Measurements from ENCODE around the gene PCOLCE2. TPM values are rescaled to one million over a fixed set of nuclear protein-coding genes. Genes with fewer than 3 reads are reported as not detected.
A peak's percentile ranks its signal among the peaks of the same experiment; 100 is the strongest.

Gene PCOLCE2
- total RNA-seq, 1 donor from 2014 or later = 0.68 TPM

DNA sequence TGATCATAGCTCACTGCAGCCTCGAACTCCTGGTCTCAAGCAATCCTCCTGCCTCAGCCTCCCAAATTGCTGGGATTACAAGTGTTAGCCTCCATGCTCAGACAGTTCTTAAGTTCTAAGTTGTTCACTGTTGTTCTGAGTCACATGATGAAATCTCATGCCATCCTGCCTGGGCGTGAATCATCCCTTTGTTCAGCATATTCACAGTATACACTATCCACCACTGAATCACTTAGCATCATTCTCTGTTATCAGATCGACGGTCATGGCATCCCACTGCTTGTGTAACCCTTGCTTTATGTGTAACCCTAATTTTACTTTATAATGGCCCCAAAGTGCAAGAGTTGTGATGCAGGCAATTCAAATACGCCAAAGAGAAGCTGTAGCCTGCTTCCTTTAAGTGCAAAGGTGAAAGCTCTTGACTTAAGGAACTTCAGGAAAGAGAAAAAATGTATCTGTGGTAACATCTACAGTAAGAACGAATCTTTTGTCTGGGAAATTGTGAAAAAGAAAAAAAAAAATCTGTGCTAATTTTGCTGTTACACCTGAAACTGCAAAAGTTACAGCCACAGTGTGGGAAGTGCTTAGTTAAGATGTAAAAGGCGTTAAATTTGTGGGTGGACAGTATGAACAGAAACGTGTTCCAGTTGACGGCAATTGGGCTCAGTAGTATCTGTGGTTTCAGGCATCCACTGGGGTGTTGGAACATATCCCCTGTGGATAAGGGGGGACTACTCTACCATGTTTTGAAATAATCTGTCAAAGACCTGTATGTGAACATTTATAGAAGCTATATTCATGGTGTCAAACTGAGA is 80.6 kb downstream of the PCOLCE2 start:
- DNase-seq = peak; percentile 60

DNA sequence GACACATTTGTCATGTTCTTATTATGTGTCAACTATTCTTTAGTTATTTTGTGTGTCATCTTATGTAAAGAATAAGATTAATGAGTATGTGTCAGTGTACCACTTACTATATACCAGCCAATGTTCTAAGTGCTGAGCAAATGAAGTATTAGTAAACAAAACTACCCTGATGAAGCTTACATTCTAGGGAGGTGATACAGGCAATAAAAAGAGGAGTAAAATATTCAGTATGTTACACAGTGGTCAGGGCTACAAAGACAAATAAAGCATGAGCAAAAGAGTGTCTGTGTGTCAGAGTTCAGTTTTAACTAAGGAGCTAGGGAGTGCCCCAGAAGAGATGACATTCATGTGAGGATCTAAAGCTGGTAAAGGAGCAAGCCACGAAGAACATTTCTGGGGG is 86.0 kb downstream of the PCOLCE2 start:
- DNase-seq = no peak

DNA sequence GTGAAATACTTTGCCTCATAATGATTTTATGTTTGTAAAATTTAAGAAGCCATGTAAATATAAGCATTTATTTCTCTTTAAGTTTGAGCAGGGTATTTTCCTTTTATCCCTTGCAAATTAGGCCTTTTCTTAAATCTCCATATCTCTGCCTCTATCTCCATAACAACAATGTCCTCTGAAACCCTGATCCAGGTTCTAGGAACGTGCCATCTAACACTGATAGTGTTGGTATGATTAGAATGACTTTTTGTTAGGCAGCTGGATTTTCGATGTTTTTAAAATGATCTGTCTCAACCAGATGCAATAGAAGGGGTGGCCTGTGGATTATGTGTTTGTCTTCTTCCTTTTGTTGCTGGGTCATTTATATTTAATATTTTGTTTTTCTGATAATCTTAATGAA is 87.1 kb downstream of the PCOLCE2 start:
- no peak for DNase-seq

DNA sequence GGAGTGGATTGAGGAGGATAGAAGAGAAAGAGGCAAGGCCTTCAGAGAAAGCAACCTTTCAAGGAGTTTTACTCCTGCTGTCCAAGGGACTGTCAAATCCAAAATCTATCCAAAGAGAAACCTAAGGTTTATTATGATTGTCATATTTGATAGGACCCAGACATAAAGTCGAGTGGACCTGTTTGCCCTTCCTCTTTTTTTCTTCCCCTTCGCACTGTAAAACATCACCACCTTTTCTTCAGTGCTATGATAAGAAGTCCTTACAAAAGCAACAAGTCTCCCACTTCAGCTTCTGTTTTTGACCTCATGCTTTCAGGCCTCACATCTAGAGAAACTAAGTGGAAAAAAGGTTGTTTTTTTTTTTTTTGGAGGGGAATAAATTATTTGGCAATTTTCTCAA is 92.1 kb downstream of the PCOLCE2 start:
- no peak for DNase-seq

DNA sequence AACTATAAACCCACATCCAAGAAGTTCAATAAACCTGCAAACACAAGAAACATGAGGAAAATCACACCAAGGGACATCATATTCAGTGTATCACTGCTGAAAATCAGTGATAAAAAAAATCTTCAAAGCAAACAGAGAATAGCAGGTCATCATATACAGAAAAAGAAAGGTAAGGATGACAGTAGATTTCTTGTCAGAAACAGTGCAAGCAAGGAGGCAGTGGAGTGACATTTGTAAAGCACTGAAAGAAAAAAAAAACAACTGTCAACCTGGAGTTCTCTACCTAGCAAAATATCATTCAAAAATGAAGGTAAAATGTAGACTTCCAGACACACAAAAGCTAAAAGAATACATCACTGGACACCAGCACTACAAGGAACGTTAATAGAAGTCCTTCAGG is 93.6 kb downstream of the PCOLCE2 start:
- no peak for DNase-seq

DNA sequence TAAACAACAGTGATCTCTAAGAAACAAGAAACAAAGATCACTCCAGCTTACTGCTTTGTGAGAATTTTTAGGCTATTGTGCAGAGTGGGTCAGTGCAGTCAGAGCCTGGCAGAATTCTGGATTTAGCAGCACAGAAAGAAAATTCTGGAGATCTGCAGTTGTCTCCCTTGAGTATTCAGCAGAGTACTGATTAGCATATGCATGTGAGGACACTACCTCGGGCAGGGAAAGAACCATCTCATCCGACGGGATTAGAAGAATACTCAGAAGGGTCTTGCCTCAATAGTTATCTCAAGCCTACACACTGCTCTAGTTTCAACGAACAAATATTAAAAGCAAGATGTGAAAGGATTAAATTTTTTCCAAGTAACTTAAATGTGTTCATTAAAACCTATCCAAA is 94.4 kb downstream of the PCOLCE2 start:
- no peak for DNase-seq

DNA sequence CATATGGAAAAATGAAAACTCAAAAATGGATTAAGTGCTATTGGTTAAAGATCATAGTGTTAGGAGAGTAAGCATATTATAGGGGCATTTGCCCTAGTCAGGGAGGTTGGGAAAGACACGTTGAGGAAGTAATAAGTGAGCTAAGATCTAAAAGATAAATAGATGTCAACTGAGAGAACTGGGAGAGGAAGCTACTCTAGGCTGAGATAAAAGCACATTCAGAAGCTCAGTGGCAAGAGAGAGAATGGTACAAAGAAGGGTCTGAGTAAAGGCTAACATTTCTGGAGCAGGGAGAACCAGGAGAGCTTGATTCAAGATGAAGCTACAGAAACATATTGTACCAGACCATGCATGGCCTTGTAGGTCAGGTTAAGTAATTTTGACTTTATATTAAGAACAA is 101.2 kb downstream of the PCOLCE2 start:
- no peak for DNase-seq

DNA sequence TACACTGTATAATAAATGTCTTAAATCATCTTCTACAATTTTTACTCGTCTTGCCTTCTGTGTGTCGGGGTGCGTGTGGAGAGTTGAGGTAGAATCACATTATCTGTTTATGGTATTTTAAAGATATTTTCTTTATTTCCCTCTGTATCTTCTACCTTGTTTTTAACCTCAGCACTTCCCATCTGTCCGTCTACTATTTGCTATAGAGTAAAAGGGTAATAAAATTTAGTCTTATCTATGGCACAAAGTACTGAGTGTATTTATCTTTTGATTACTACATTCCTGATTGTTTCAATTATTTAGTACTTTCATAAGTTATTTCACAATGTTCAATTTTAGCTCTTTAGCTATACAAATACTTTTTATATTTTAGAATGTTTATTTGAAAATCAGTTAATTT is 102.9 kb downstream of the PCOLCE2 start:
- no peak for DNase-seq

DNA sequence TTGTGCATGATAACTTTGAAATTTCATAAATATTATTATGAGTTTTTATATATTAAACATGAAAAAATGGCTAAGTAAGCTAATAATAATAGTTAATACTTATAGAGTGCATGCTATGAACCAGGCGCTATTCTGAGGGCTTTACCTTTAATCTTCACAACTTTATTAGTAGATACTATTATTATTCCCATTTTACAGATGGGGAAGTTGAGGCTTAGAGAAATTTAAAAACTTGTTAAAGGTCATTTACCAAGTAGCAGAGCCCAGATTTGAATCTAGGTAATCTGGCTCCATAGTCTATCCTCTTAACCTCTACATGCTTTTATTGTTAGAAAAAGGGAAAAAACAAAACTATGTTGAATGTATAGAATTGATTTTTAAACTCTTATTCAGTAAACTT is 104.7 kb downstream of the PCOLCE2 start:
- no peak for DNase-seq

DNA sequence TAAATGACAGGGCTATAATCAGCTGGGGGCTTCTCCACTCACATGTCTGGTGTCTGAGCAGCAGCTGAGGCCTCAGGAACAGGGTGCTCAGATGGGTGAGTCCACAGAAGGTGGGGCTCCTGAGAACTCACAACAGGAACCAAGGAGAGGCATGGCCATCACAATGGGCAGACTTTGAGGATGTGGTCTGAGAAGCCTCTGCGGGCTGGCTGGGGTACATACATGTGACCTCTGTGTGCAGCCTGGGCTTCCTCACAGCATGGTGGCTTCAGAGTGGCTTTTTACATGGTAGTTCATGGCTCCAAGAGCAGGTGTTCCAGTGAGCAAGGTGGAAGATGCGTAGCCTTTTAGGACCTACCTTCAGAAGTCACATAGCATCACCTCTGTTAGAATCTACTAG is 106.3 kb downstream of the PCOLCE2 start:
- no peak for DNase-seq

DNA sequence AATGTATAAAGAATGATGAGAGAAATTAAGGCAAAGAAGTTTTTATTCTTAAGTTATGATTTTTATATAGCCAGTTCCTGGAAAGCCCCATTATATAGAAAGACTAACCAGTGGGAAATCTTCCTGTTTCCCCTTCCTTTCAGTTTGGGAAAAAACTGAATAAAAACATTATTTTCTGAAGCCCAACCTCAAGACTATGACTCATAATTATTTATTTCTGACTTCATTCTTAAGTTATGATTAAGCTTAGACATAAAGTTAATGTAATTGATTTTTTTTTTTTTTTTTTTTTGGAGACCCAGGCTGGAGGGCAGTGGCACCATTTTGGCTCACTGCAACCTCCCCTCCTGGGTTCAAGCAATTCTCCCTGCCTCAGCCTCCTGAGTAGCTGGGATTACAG is 109.3 kb downstream of the PCOLCE2 start:
- DNase-seq = no peak

DNA sequence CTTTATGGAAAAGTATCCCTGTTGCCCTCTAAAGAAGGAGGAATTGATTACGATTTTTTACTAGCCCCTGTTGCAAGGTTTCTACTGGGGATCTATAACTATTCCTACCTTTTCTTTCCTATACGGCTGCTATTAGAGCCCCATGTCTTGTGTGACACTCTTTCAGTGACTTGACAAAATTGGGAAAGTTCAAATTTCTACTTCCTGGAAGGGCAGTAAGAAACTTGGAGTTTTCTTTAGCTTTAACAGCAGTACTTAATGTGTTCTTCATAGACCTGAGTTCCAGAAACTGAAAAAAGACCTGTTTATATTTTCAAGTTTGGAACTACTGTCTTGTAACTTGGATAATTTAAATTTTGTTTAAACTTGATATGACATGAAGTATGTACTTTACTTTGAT is 110.3 kb downstream of the PCOLCE2 start:
- DNase-seq = no peak

DNA sequence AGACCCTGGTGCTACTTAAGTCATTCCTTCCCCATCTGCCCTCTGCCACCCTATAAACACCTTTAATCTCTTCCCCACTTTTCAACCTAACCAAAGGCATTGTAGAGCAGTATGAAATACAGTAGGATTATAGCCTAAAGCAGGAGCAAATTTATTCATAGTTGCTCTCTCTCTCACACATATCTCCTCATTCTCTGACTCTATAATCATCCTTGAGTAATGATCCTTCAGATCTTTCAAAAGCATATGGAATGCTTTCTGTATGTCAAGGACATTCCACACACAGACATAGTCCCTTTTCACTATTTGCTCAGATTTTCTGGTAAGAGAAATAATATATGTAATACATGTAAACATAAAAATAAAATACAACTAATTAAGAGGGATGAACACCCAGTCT is 111.0 kb downstream of the PCOLCE2 start:
- no peak for DNase-seq

DNA sequence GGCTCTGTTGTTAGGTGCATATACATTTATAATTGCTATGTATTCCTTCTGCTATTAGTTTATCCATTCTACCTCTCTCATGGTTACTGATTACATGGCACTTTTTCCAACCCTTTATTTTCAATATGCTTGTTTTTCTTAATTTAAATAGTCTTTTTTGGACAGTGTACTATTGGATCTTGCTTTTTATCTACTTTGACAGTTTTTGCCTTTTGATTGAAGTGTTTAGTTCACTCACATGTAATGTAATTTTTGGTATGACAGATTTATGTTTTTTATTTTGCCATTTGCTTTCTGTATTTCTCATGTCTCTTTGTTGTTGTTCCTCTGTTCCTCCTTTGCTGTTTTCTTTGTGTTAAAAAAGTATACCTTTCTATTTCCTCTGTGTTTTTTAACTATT is 120.5 kb downstream of the PCOLCE2 start:
- no peak for DNase-seq

Other genes with a start within 250 kb of the PCOLCE2 start
- 7.2 and 14.0 TPM in 2 replicates for gene TRPC1, start 165.0 kb downstream of the PCOLCE2 start, total RNA-seq
- gene PAQR9, start 74.6 kb upstream of the PCOLCE2 start, total RNA-seq = not detected in 2 replicates
- 52.8 and 57.8 TPM in 2 replicates for gene U2SURP, start 112.5 kb upstream of the PCOLCE2 start, total RNA-seq
- gene CHST2, start 230.7 kb upstream of the PCOLCE2 start, total RNA-seq = 2.7 and 7.8 TPM in 2 replicates